HG03521 (cell line): Measurements from ENCODE around the gene ZNF554.
"Not testable (repeated sequence)": the region's sequence is repeated elsewhere in the genome, so short reads cannot be mapped to it uniquely, and the experiment has no call there.

Experiments
- ATAC-seq: cut with Tn5 transposase; IDR thresholded peaks from one replicate; pipeline ENCODE4 v1.9.1; 2021; ENCODE audit warnings: mild to moderate bottlenecking, moderate library complexity; ENCODE audit not compliant: unreplicated experiment

The ZNF554 gene

GRCh38 chr19:2865334-2866100 lies 45.8 kb downstream of the ZNF554 start:
- no peak for ATAC-seq

- no peak for ATAC-seq
Measured at GRCh38 chr19:2866495-2867024, 46.9 kb downstream of the ZNF554 start.

GRCh38 chr19:2867025-2867991 lies 47.6 kb downstream of the ZNF554 start, which contains the start of gene ZNF556:
ZNF556 (plus strand) TSS chr19:2867335; CDS start chr19:2867422, 87 bp downstream.
- no peak for ATAC-seq

DNA sequence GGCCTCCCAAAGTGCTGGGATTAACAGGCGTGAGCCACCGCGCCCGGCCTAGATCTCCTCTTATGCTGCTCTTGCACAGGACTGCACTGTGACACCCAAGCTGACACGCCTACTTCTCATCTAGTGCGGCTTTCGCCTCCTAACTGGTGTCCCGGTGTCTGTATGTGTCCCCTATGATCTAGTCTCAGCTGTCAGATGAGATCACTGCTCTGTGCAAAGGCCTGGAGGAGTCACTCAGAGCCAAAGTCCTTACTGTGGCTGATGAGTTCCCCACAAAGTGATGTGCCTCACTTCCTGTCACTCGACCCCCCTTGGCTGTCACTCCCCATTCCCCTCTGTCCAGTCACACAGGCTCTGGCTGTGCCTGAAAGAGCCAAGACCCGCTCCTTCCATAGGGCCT lies 50.0 kb downstream of the ZNF554 start:
- no peak for ATAC-seq

GRCh38 chr19:2872175-2872574 lies 52.5 kb downstream of the ZNF554 start:
- ATAC-seq: not testable (repeated sequence)

GRCh38 chr19:2877398-2878331 lies 58.0 kb downstream of the ZNF554 start:
- ATAC-seq: no peak

GRCh38 chr19:2883686-2884439 lies 64.2 kb downstream of the ZNF554 start:
- ATAC-seq: no peak

DNA sequence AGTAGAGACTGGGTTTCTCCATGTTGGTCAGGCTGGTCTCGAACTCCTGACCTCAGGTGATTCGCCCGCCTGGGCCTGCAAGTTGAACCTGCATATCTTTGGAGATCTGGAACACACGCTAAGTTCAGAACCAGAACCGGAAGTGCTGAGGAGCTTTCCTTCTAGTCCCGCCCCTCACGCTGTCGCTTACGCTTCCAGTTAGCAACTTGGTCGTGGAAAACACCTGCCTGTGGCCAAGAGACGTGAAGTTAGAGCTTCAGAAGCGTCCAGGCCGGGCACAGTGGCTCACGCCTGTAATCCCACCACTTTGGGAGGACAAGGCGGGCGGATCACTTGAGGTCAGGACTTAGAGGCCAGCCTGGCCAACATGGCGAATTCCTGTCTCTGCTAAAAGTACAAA lies 66.1 kb downstream of the ZNF554 start:
- ATAC-seq: no peak
